Spleen (tissue), 7 donors: ENCODE data around the gene CYP4F22.

Source experiments
- POLR2AphosphoS5 ChIP-seq, 3 donors: sonication (generic); formaldehyde crosslinking; IDR thresholded peaks; one replicate each; pipeline ENCODE4 v1.5.1; 2017; ENCODE audit warnings: antibody characterized with exemption in 3 of 3
- TF ChIP-seq, protein P1 (sequence below), 11 experiments: fragments of 200-600 bp in 7 of 11; fragments of 450-650 bp in 4 of 11; sonication (generic) in 4 of 11; IDR thresholded peaks in 8 of 11; conservative IDR thresholded peaks in 3 of 11; 1 replicate in 7 of 11; 2 replicates in 4 of 11; pipeline versions ENCODE4 v1.4.0 to v1.8.0; 2016 to 2021; ENCODE audit warnings: antibody characterized with exemption in 11 of 11, inconsistent platforms in 4 of 11, mild to moderate bottlenecking in 1 of 11
- donor health status: DM: no; HTN: no; CAD: no; lungs with moderate emphysema.
- donor health status: DM: no; HTN: no; CAD: no.
- donor health status: DM: no; HTN: no; CAD: no.

DNA sequence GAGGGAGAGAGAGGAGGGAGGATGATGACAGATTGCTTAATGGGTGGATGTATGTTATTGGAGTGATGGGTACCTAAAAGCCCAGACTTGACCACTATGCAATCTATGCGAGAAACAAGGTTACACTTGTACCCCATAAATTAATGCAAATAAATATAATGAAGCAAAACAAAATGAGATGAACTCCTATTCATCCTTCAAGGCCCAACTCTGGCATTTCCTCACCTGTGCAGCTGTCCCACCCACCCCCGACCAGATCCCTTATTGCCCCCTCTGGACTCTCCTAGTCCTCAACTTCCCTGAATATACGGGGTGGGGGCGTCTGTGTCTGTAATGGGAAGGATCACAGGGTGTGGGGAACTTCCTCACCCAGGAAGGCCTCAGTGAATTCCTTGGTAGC, 33.2 kb upstream of the CYP4F22 start:
- TF ChIP-seq, protein P1, sequence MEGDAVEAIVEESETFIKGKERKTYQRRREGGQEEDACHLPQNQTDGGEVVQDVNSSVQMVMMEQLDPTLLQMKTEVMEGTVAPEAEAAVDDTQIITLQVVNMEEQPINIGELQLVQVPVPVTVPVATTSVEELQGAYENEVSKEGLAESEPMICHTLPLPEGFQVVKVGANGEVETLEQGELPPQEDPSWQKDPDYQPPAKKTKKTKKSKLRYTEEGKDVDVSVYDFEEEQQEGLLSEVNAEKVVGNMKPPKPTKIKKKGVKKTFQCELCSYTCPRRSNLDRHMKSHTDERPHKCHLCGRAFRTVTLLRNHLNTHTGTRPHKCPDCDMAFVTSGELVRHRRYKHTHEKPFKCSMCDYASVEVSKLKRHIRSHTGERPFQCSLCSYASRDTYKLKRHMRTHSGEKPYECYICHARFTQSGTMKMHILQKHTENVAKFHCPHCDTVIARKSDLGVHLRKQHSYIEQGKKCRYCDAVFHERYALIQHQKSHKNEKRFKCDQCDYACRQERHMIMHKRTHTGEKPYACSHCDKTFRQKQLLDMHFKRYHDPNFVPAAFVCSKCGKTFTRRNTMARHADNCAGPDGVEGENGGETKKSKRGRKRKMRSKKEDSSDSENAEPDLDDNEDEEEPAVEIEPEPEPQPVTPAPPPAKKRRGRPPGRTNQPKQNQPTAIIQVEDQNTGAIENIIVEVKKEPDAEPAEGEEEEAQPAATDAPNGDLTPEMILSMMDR (IDR thresholded peaks at IDR 0.05 in 8 of 11, conservative IDR thresholded peaks at IDR 0.05 in 3 of 11), result no peak
- no peak for TF ChIP-seq POLR2AphosphoS5 (IDR thresholded peaks at IDR 0.05)
